Measurements from ENCODE around the gene UGT1A6. TPM values are rescaled to one million over a fixed set of nuclear protein-coding genes. Genes with fewer than 3 reads are reported as not detected.

The UGT1A6 gene
- total and polyA plus RNA-seq, 2 of the 4 experiments (the other 2 are of a cell fraction): not detected

GRCh38 chr2:233740870-233741269, 48.2 kb downstream of the UGT1A6 start:
- Histone ChIP-seq H3K79me1 (ENCODE audit: low read depth in 1 of 2, low read length in 2 of 2) (no peaks in the 10 kb centered on the region), H2AFZ (replicated peaks; ENCODE audit: low read length, poor library complexity) (no peak overlapping the region), H2BK5ac (ENCODE audit: low read depth, low read length, poor library complexity, severe bottlenecking) (no peak overlapping the region), H3K9ac (ENCODE audit: low read depth, low read length) (no peak overlapping the region), H2BK15ac (ENCODE audit: low read depth, low read length) (no peak overlapping the region), H3K4me1 (ENCODE audit: control insufficient read depth, insufficient read depth, low read length) (no peaks in the 10 kb centered on the region), H4K8ac (ENCODE audit: low read depth in 2 of 2, low read length in 2 of 2) (no peak overlapping the region), H3K4me2 (ENCODE audit: low read depth, low read length) (no peak overlapping the region), H3K23ac (ENCODE audit: low read depth, low read length) (no peak overlapping the region), H4K91ac (ENCODE audit: insufficient read depth, low read depth, low read length) (no peak overlapping the region), H2BK120ac (ENCODE audit: low read depth, low read length) (no peak overlapping the region), H3K18ac (ENCODE audit: low read depth, low read length) (no peak overlapping the region), H4K5ac (ENCODE audit: low read depth, low read length) (no peak overlapping the region), H3K9me1 (ENCODE audit: insufficient read depth, low read length) (no peaks in the 10 kb centered on the region), H2AK5ac (ENCODE audit: low read depth, low read length) (no peak overlapping the region), H4K20me1 (ENCODE audit: insufficient read depth, low read length) (no peaks in the 10 kb centered on the region), H3K4ac (ENCODE audit: low read depth, low read length) (no peak overlapping the region), H3K4me3 (ENCODE audit: insufficient read depth, low read depth, low read length) (no peak overlapping the region), H3K27ac (ENCODE audit: insufficient read depth, low read length) (no peak overlapping the region), H3K27me3 (ENCODE audit: control insufficient read depth, insufficient read depth, low read length) (no peaks in the 10 kb centered on the region; the same call in 1 of the 2 replicates), H2AK9ac (replicated peaks; ENCODE audit: low read depth, low read length, poor library complexity) (no peak overlapping the region), H3K14ac (replicated peaks; ENCODE audit: low read depth, low read length) (no peak overlapping the region), H2BK20ac (ENCODE audit: low read depth, low read length) (no peak overlapping the region), H3K36me3 (ENCODE audit: control insufficient read depth, insufficient read depth, low read length) (no peaks in the 10 kb centered on the region), H3K9me3 (ENCODE audit: control insufficient read depth, insufficient read depth, low read length) (no peaks in the 10 kb centered on the region), H3K56ac (ENCODE audit: extremely low read depth, insufficient read depth, low read length) (no peak overlapping the region)
- dilution Hi-C loops (cut with HindIII; ENCODE audit: low sequenced_read_pairs, unreplicated experiment): no loop called here
- intact Hi-C loops (cut with micrococcal nuclease): no loop called here
- ATAC-seq (ENCODE audit: low read depth): no peak
- WGBS, 2 experiments (ENCODE audit: extremely low coverage in 2 of 2, insufficient read length in 1 of 2): no CpG with 5 or more reads among the region's 2 CpGs
- POLR2A ChIA-PET (ENCODE audit: unreplicated experiment): no interaction called here
- in situ Hi-C loops (cut with MboI; ENCODE audit: low sequenced_read_pairs): no loop called here
- BruUV-seq (replicated peaks): no TSS peak
- CTCF ChIA-PET: no interaction called here
- TF ChIP-seq BHLHE40 (IDR thresholded peaks at IDR 0.05; ENCODE audit: low read depth, low read length) (no peak), CEBPB (IDR thresholded peaks at IDR 0.05; ENCODE audit: low read depth, low read length) (no peak), SMC3 (IDR thresholded peaks at IDR 0.05; ENCODE audit: low read depth, low read length) (no peak), RAD21 (IDR thresholded peaks at IDR 0.05; ENCODE audit: low read length) (no peak), MAZ (IDR thresholded peaks at IDR 0.05; ENCODE audit: borderline replicate concordance, low read depth, low read length) (no peak), MAFK (IDR thresholded peaks at IDR 0.05; ENCODE audit: low read depth, low read length) (no peak), CHD1 (IDR thresholded peaks at IDR 0.05; ENCODE audit: low read depth, low read length) (no peak), ELK1 (IDR thresholded peaks at IDR 0.05; ENCODE audit: borderline replicate concordance, low read depth, low read length) (no peak), CTCF (conservative IDR thresholded peaks at IDR 0.05; ENCODE audit: low read depth, low read length) (no peak), NFE2L2 (IDR thresholded peaks at IDR 0.05; ENCODE audit: low read depth, low read length) (no peak), RCOR1 (IDR thresholded peaks at IDR 0.05; ENCODE audit: insufficient replicate concordance, low read length) (no peak), RFX5 (IDR thresholded peaks at IDR 0.05; ENCODE audit: low read depth, low read length) (no peak)
- DNase-seq: no peak

Data from IMR-90 (cell line).